ENCODE data around the gene CDC42SE2.

The CDC42SE2 gene

GRCh38 chr5:131369558-131369957 is 105.7 kb downstream of the CDC42SE2 start:
- TF ChIP-seq CTCF (IDR thresholded peaks at IDR 0.05; ENCODE audit: insufficient read depth, low read depth, low read length, missing control alignments), result no peak
- H3K4me3 ChIP-seq (ENCODE audit: low read length), result no peak overlapping the region
- DNase-seq (ENCODE audit: low read depth), result no peak

GRCh38 chr5:131371835-131372234 is 108.0 kb downstream of the CDC42SE2 start:
- DNase-seq (ENCODE audit: low read depth), result no peak
- no peak overlapping the region for H3K4me3 ChIP-seq (ENCODE audit: low read length)
- TF ChIP-seq CTCF (IDR thresholded peaks at IDR 0.05; ENCODE audit: insufficient read depth, low read depth, low read length, missing control alignments), result no peak

- TF ChIP-seq CTCF (IDR thresholded peaks at IDR 0.05; ENCODE audit: insufficient read depth, low read depth, low read length, missing control alignments), result no peak
- no peak overlapping the region for H3K4me3 ChIP-seq (ENCODE audit: low read length)
- no peak for DNase-seq (ENCODE audit: low read depth)
Measured at GRCh38 chr5:131373265-131373664, 109.4 kb downstream of the CDC42SE2 start.

GRCh38 chr5:131375351-131375750 is 111.5 kb downstream of the CDC42SE2 start:
- no peak overlapping the region for H3K4me3 ChIP-seq (ENCODE audit: low read length)
- TF ChIP-seq CTCF (IDR thresholded peaks at IDR 0.05; ENCODE audit: insufficient read depth, low read depth, low read length, missing control alignments), result no peak

GRCh38 chr5:131377346-131377745 is 113.5 kb downstream of the CDC42SE2 start:
- no peak for TF ChIP-seq CTCF (IDR thresholded peaks at IDR 0.05; ENCODE audit: insufficient read depth, low read depth, low read length, missing control alignments)
- no peak overlapping the region for H3K4me3 ChIP-seq (ENCODE audit: low read length)
- DNase-seq (ENCODE audit: low read depth), result no peak

More at GRCh38 chr5:131375351-131375750, 111.5 kb downstream of the CDC42SE2 start:
- no peak for DNase-seq (ENCODE audit: low read depth)

- no peak for DNase-seq (ENCODE audit: low read depth)
- H3K4me3 ChIP-seq (ENCODE audit: low read length), result no peak overlapping the region
- TF ChIP-seq CTCF (IDR thresholded peaks at IDR 0.05; ENCODE audit: insufficient read depth, low read depth, low read length, missing control alignments), result no peak
Measured at GRCh38 chr5:131377785-131378325, 114.0 kb downstream of the CDC42SE2 start.
